Measurements from ENCODE around the gene PRKD2.

Gene PRKD2

DNA sequence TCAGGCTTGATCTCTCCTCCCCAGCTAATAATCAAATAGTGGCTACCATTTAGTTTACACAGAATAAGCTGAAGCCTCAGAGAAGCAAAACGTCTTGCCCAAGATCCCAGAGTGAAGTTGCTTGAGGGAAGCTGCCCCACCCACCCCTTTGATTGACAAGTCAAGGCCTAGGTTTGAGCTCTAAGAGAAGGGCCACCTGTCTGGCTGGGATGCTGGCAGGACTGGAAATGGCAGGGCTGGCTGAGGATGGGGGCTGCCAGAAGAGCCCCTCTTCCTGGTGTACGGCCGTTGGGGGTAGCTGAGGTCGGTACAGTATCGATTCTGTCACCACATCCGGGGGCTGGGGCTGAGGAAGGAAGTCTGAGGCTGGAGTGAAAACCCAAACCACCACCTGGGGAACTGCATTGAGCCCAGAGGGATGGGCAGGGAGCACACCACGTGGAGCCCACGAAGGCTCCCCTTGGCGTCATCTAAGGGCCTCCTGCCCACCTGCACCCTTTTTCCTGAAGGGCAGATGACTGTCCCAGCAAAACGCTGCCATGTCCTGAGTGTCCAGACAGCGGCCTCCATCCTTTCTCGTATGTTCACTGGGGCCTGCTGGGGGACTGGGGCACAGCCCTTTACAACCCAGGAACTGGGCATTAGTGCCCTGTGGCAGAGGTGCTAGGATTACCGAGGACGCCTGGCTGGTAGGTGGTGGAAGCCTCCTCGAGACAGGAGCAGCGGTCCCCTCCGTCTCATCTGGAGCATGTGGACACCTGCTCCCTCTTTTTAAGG, 1.4 kb upstream of the PRKD2 start:
- POLR2A ChIA-PET: interaction anchor here (1.3 kb wide), 1 partner anchor 13 kb away, joined by 5 read pairs; no protein-coding TSS in a partner anchor
- H3K4me1 ChIP-seq (ENCODE audit: control extremely low read depth in 1 of 4, control insufficient read depth in 4 of 4, insufficient read depth in 4 of 4, low read length in 3 of 4): peaks cover 16 to 89% (median 72%) of the 10 kb centered on the region in 4 experiments
- H3K9me3 ChIP-seq (ENCODE audit: control extremely low read depth in 1 of 5, control insufficient read depth in 4 of 5, insufficient read depth in 2 of 5, low read depth in 1 of 5, low read length in 4 of 5): no peaks in the 10 kb centered on the region
- peak; percentile 57 to 85 (median 81) for DNase-seq
- peak overlapping the region in 1 of 2 experiments; percentile 89 for H3K27ac ChIP-seq (ENCODE audit: insufficient read depth in 1 of 2, low read depth in 1 of 2, low read length in 2 of 2, poor library complexity in 1 of 2, severe bottlenecking in 2 of 2)
- H3K27me3 ChIP-seq (replicated peaks in 2 of 5; ENCODE audit: control insufficient read depth in 4 of 5, insufficient read depth in 5 of 5, low read length in 4 of 5): no peaks in the 10 kb centered on the region
- CTCF ChIA-PET: interaction anchor here (1.1 to 2.8 kb wide), 4 partner anchors 10 to 79 kb away, joined by 3 to 22 read pairs (median 6); no protein-coding TSS in a partner anchor
- 19% methylated on average over 15 of the region's 17 CpGs for WGBS (ENCODE audit: insufficient coverage)
- H3K36me3 ChIP-seq (ENCODE audit: control insufficient read depth in 4 of 4, insufficient read depth in 4 of 4, low read length in 3 of 4): peaks cover 2 to 49% (median 24%) of the 10 kb centered on the region in 4 experiments
- peak overlapping the region in 6 of 7 experiments; percentile 55 to 96 (median 86) for H3K4me3 ChIP-seq (ENCODE audit: control insufficient read depth in 1 of 7, extremely low read depth in 1 of 7, insufficient read depth in 4 of 7, low read depth in 2 of 7, low read length in 6 of 7)

DNA sequence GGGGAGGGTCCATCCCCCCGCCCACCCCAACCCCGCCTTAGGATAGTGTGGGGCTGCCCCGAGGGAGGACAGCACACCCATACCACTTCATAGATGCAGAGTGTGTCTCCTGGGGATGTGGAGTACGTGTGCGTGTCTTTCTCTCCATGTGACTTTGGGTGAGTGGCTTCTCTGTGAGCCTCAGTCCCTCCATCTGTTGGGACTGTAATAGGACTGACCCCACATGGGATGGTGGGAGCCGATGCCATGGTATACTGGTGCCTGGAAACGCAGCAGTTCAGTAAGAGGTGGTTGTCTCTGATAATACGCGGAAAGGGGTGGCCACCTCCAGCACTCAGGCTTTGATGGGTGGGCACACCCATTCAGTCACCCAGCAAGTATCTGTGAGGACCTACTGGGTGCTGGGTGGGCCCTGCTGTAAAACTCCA, 816 bp upstream of the PRKD2 start:
- POLR2A ChIA-PET: interaction anchor here (1.3 kb wide), 1 partner anchor 14 kb away, joined by 5 read pairs; no protein-coding TSS in a partner anchor
- CTCF ChIA-PET: interaction anchor here (1.1 to 2.8 kb wide), 4 partner anchors 11 to 78 kb away, joined by 3 to 22 read pairs (median 6); no protein-coding TSS in a partner anchor
- 7% methylated on average over 5 of the region's 9 CpGs for WGBS (ENCODE audit: insufficient coverage)
- Histone ChIP-seq H3K4me3 (ENCODE audit: control insufficient read depth in 1 of 7, extremely low read depth in 1 of 7, insufficient read depth in 4 of 7, low read depth in 2 of 7, low read length in 6 of 7) (peak overlapping the region in 6 of 7 experiments; percentile 55 to 96 (median 86)), H3K9me3 (ENCODE audit: control extremely low read depth in 1 of 5, control insufficient read depth in 4 of 5, insufficient read depth in 2 of 5, low read depth in 1 of 5, low read length in 4 of 5) (no peaks in the 10 kb centered on the region), H3K27ac (ENCODE audit: insufficient read depth in 1 of 2, low read depth in 1 of 2, low read length in 2 of 2, poor library complexity in 1 of 2, severe bottlenecking in 2 of 2) (peak overlapping the region in 1 of 2 experiments; percentile 89), H3K36me3 (ENCODE audit: control insufficient read depth in 4 of 4, insufficient read depth in 4 of 4, low read length in 3 of 4) (peaks cover 2 to 43% (median 21%) of the 10 kb centered on the region in 4 experiments), H3K27me3 (replicated peaks in 2 of 5; ENCODE audit: control insufficient read depth in 4 of 5, insufficient read depth in 5 of 5, low read length in 4 of 5) (no peaks in the 10 kb centered on the region), H3K4me1 (ENCODE audit: control extremely low read depth in 1 of 4, control insufficient read depth in 4 of 4, insufficient read depth in 4 of 4, low read length in 3 of 4) (peaks cover 17 to 85% (median 70%) of the 10 kb centered on the region in 4 experiments)
- no peak for DNase-seq

DNA sequence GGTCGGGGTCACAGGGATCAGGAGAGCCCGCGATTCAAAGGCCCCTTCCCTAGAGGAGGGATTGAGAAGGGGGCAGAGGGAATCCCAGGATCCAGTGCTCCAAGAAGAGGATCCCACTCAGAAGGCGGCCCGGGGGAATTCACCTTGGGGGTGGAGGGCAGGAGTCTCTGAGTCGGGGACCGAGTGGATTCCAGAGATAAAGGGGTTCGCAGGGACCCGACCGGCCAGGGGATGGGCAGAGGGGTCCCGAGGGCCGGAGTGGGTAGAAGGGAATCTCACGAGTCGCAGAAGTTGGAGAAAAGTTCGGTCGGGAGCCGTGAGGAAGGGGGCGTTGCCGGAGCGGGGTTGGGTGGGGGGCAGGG, 261 bp downstream of the PRKD2 start:
- CTCF ChIA-PET: interaction anchor here (5.1 to 16.2 kb wide), 2 partner anchors 12 to 13 kb away, joined by 37 to 356 read pairs; no protein-coding TSS in a partner anchor
- no peak for DNase-seq
- Histone ChIP-seq H3K36me3 (ENCODE audit: control insufficient read depth in 4 of 4, insufficient read depth in 4 of 4, low read length in 3 of 4) (peaks cover 2 to 33% (median 17%) of the 10 kb centered on the region in 4 experiments), H3K4me1 (ENCODE audit: control extremely low read depth in 1 of 4, control insufficient read depth in 4 of 4, insufficient read depth in 4 of 4, low read length in 3 of 4) (peaks cover 17 to 76% (median 63%) of the 10 kb centered on the region in 4 experiments), H3K27ac (ENCODE audit: insufficient read depth in 1 of 2, low read depth in 1 of 2, low read length in 2 of 2, poor library complexity in 1 of 2, severe bottlenecking in 2 of 2) (peak overlapping the region; percentile 64 to 89), H3K4me3 (ENCODE audit: control insufficient read depth in 1 of 7, extremely low read depth in 1 of 7, insufficient read depth in 4 of 7, low read depth in 2 of 7, low read length in 6 of 7) (peak overlapping the region; percentile 67 to 96 (median 84)), H3K9me3 (ENCODE audit: control extremely low read depth in 1 of 5, control insufficient read depth in 4 of 5, insufficient read depth in 2 of 5, low read depth in 1 of 5, low read length in 4 of 5) (no peaks in the 10 kb centered on the region), H3K27me3 (replicated peaks in 2 of 5; ENCODE audit: control insufficient read depth in 4 of 5, insufficient read depth in 5 of 5, low read length in 4 of 5) (no peaks in the 10 kb centered on the region)
- WGBS (ENCODE audit: insufficient coverage): under 1% methylated on average over 17 of the region's 20 CpGs
- POLR2A ChIA-PET: interaction anchor here (0.8 to 1.7 kb wide), 2 partner anchors 10 to 15 kb away, joined by 3 to 4 read pairs; no protein-coding TSS in a partner anchor

DNA sequence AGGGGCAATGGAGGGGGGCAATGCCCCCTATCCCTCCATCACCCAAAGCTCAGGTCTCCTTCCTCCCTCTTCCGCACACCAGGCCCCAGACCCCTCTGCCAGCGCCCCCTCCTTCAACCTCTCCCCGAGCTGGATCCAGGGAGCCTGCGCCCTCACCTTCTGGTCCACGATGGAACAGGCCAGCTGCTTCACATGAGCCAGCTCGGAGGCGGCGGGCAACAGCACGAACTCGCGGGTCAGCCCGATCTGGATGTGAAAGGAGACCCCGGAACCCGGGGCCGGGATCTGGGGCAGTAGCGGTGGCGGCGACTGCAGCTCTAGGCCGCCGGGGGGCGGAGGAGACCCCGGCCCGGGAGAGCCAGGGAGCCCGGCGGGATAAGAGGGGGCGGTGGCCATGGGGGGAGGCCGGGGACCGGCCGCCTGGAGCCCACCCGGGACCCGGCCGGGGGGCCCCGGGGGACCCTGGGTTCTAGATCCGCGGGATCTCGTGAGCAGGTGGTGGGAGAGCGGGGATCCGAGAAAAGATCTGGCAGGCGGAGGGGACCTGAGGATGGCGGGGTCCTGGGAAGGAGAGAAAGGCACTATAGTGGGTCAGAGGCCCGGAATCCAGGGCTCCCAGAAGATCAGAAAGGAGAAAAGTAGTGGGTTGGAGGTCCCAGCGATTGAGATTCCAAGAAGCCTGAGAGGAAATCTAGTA, 791 bp downstream of the PRKD2 start:
- WGBS (ENCODE audit: insufficient coverage): 0% methylated on average over 29 of the region's 42 CpGs
- Histone ChIP-seq H3K36me3 (ENCODE audit: control insufficient read depth in 4 of 4, insufficient read depth in 4 of 4, low read length in 3 of 4) (peaks cover 2 to 28% (median 14%) of the 10 kb centered on the region in 4 experiments), H3K27me3 (replicated peaks in 2 of 5; ENCODE audit: control insufficient read depth in 4 of 5, insufficient read depth in 5 of 5, low read length in 4 of 5) (no peaks in the 10 kb centered on the region), H3K9me3 (ENCODE audit: control extremely low read depth in 1 of 5, control insufficient read depth in 4 of 5, insufficient read depth in 2 of 5, low read depth in 1 of 5, low read length in 4 of 5) (no peaks in the 10 kb centered on the region), H3K4me3 (ENCODE audit: control insufficient read depth in 1 of 7, extremely low read depth in 1 of 7, insufficient read depth in 4 of 7, low read depth in 2 of 7, low read length in 6 of 7) (peak overlapping the region; percentile 67 to 96 (median 84)), H3K27ac (ENCODE audit: insufficient read depth in 1 of 2, low read depth in 1 of 2, low read length in 2 of 2, poor library complexity in 1 of 2, severe bottlenecking in 2 of 2) (peak overlapping the region; percentile 64 to 89), H3K4me1 (ENCODE audit: control extremely low read depth in 1 of 4, control insufficient read depth in 4 of 4, insufficient read depth in 4 of 4, low read length in 3 of 4) (peaks cover 17 to 71% (median 61%) of the 10 kb centered on the region in 4 experiments)
- CTCF ChIA-PET: interaction anchor here (5.1 to 16.2 kb wide), 2 partner anchors 12 to 14 kb away, joined by 37 to 356 read pairs; no protein-coding TSS in a partner anchor
- DNase-seq: no peak
- POLR2A ChIA-PET: interaction anchor here (0.6 to 2.8 kb wide), 4 partner anchors 10 to 510 kb away, joined by 3 to 15 read pairs (median 4); no protein-coding TSS in a partner anchor

DNA sequence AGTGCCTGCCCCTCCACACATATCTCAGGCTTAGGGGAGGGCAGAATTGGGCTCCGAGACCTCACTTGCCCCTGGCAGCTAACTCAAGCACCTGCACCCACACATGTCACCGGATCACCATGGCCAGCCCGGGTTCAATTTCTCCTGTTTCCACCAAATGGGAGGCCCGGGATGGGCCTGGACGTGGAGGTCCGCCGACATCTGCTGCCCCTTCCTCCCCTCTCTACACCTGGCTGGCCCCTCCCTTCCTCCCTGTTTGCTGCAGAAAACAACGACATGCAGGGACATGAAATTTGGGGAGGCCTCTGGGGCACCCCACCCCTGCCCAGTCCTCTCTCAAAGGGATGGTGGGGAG, 1.3 kb downstream of the PRKD2 start:
- Histone ChIP-seq H3K9me3 (ENCODE audit: control extremely low read depth in 1 of 5, control insufficient read depth in 4 of 5, insufficient read depth in 2 of 5, low read depth in 1 of 5, low read length in 4 of 5) (no peaks in the 10 kb centered on the region), H3K4me1 (ENCODE audit: control extremely low read depth in 1 of 4, control insufficient read depth in 4 of 4, insufficient read depth in 4 of 4, low read length in 3 of 4) (peaks cover 17 to 67% (median 59%) of the 10 kb centered on the region in 4 experiments), H3K36me3 (ENCODE audit: control insufficient read depth in 4 of 4, insufficient read depth in 4 of 4, low read length in 3 of 4) (peaks cover 0 to 23% (median 13%) of the 10 kb centered on the region in 4 experiments), H3K27me3 (replicated peaks in 2 of 5; ENCODE audit: control insufficient read depth in 4 of 5, insufficient read depth in 5 of 5, low read length in 4 of 5) (no peaks in the 10 kb centered on the region), H3K4me3 (ENCODE audit: control insufficient read depth in 1 of 7, extremely low read depth in 1 of 7, insufficient read depth in 4 of 7, low read depth in 2 of 7, low read length in 6 of 7) (peak overlapping the region; percentile 67 to 96 (median 84)), H3K27ac (ENCODE audit: insufficient read depth in 1 of 2, low read depth in 1 of 2, low read length in 2 of 2, poor library complexity in 1 of 2, severe bottlenecking in 2 of 2) (peak overlapping the region in 1 of 2 experiments; percentile 89)
- no peak for DNase-seq
- WGBS (ENCODE audit: insufficient coverage): 60% methylated on average over 1 of the region's 8 CpGs
- ChIA-PET POLR2A (interaction anchor here (0.6 to 2.8 kb wide), 4 partner anchors 9 to 510 kb away, joined by 3 to 15 read pairs (median 4); no protein-coding TSS in a partner anchor), CTCF (interaction anchor here (0.6 to 16.2 kb wide), 4 partner anchors 11 to 186 kb away, joined by 3 to 356 read pairs (median 21); no protein-coding TSS in a partner anchor)

DNA sequence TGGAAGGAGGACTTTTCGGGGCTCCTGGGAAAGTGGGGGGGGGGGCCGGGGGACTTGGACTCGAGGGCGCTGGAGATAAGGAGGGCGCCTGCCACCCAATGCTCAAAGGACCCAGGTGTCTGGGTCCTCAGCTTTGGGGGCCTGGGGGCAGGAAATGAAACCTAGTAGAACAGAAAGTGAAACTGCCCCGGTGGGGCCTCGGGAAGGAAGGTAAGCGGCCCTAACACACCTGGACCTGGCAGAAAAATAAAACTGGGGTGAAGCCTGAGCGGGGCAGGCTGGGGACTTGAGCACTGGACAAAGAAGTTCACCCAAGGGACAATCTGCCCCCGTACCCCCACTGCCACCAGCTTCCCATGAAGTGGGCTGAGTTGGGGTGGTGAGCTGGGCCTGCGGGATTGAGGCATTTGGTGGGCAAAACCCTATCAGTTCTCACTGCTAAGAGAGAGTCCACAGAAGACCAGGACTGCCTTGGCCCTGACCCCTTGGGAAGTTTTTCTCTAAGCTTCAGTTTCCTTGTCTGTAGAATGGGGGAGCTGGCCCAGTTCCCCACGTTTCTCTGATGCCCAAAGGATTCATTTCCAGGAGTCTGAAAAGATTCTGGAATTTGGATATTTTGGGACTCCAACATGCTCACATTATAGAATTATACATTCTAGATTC, 2.3 kb downstream of the PRKD2 start:
- peaks cover 17 to 57% (median 50%) of the 10 kb centered on the region in 4 experiments for H3K4me1 ChIP-seq (ENCODE audit: control extremely low read depth in 1 of 4, control insufficient read depth in 4 of 4, insufficient read depth in 4 of 4, low read length in 3 of 4)
- no peak for DNase-seq
- H3K36me3 ChIP-seq (ENCODE audit: control insufficient read depth in 4 of 4, insufficient read depth in 4 of 4, low read length in 3 of 4): peaks cover 0 to 16% (median 9%) of the 10 kb centered on the region in 4 experiments
- ChIA-PET CTCF (interaction anchor here (0.6 to 16.2 kb wide), 4 partner anchors 10 to 185 kb away, joined by 3 to 356 read pairs (median 21); no protein-coding TSS in a partner anchor), POLR2A (interaction anchor here (0.6 to 2.8 kb wide), 4 partner anchors 8 to 159 kb away, joined by 3 to 15 read pairs (median 5); no protein-coding TSS in a partner anchor)
- H3K27ac ChIP-seq (ENCODE audit: insufficient read depth in 1 of 2, low read depth in 1 of 2, low read length in 2 of 2, poor library complexity in 1 of 2, severe bottlenecking in 2 of 2): peak overlapping the region; percentile 64 to 89
- no peaks in the 10 kb centered on the region for H3K27me3 ChIP-seq (replicated peaks in 2 of 5; ENCODE audit: control insufficient read depth in 4 of 5, insufficient read depth in 5 of 5, low read length in 4 of 5)
- H3K9me3 ChIP-seq (ENCODE audit: control extremely low read depth in 1 of 5, control insufficient read depth in 4 of 5, insufficient read depth in 2 of 5, low read depth in 1 of 5, low read length in 4 of 5): no peaks in the 10 kb centered on the region
- 0% methylated on average over 8 of the region's 12 CpGs for WGBS (ENCODE audit: insufficient coverage)
- peak overlapping the region; percentile 36 to 96 (median 83) for H3K4me3 ChIP-seq (ENCODE audit: control insufficient read depth in 1 of 7, extremely low read depth in 1 of 7, insufficient read depth in 4 of 7, low read depth in 2 of 7, low read length in 6 of 7)
